SK-N-MC (cell line): ENCODE data around the gene COL3A1.

Source experiments
- EZH2 ChIP-seq: fragments of 200-600 bp; sonication (generic); IDR thresholded peaks from one replicate; pipeline ENCODE4 v1.6.1; 2017; ENCODE audit warnings: antibody characterized with exemption
- FOXP2 ChIP-seq: optimal IDR thresholded peaks from 2 replicates; pipeline ENCODE3; 2011; ENCODE audit warnings: mild to moderate bottlenecking, moderate library complexity; ENCODE audit not compliant: insufficient read depth; ENCODE audit errors: extremely low read length, control extremely low read depth
- POLR2AphosphoS5 ChIP-seq: IDR thresholded peaks from 2 replicates; pipeline ENCODE4 v1.6.1; 2012; ENCODE audit warnings: mild to moderate bottlenecking, low read depth, low read length, borderline replicate concordance

DNA sequence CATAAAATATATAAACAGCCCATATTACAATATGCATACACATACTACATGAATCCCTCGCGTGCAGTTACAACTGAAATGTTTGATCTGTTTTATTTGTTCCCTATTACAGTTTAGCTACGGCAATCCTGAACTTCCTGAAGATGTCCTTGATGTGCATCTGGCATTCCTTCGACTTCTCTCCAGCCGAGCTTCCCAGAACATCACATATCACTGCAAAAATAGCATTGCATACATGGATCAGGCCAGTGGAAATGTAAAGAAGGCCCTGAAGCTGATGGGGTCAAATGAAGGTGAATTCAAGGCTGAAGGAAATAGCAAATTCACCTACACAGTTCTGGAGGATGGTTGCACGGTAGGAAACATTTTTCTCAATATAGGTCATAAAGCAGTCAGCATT, 36.4 kb downstream of the COL3A1 start:
- TF ChIP-seq EZH2: no peak
- no peak for TF ChIP-seq POLR2AphosphoS5
- no peak for TF ChIP-seq FOXP2
